DND-41 (cell line): ENCODE measurements around the gene ZNRF1.
"Not testable (repeated sequence)": the region's sequence is repeated elsewhere in the genome, so short reads cannot be mapped to it uniquely, and the experiment has no call there.

Experiments
- ATAC-seq: fragments of 200-7000 bp; cut with Tn5 transposase; 3 replicates; pipeline ENCODE4 v1.9.1; 2021; ENCODE audit warnings: low read depth; ENCODE audit not compliant: insufficient read depth
- DNase-seq: peaks from one replicate; pipeline ENCODE4 v3.0.0-alpha.2; 2020
- H2AFZ ChIP-seq: 2 replicates; pipeline ENCODE4 v1.6.0; 2012; ENCODE audit warnings: low read depth, low read length
- H3K27ac ChIP-seq: 2 replicates; pipeline ENCODE4 v1.5.1; 2012; ENCODE audit warnings: low read length, inconsistent platforms
- H3K27me3 ChIP-seq: fragments of 200-600 bp; sonication (generic); 2 replicates; pipeline ENCODE4 v1.6.0; 2012; ENCODE audit warnings: low read length, mild to moderate bottlenecking, inconsistent platforms; ENCODE audit not compliant: insufficient read depth, poor library complexity
- H3K36me3 ChIP-seq: 2 replicates; pipeline ENCODE4 v1.5.1; 2012; ENCODE audit warnings: low read length, inconsistent platforms; ENCODE audit not compliant: insufficient read depth
- H3K4me1 ChIP-seq: 2 replicates; pipeline ENCODE4 v1.5.1; 2012; ENCODE audit warnings: mild to moderate bottlenecking, low read length; ENCODE audit not compliant: insufficient read depth
- H3K4me2 ChIP-seq: 2 replicates; pipeline ENCODE4 v1.6.0; 2012; ENCODE audit warnings: mild to moderate bottlenecking, moderate library complexity, low read length, inconsistent platforms; ENCODE audit not compliant: insufficient read depth
- H3K4me3 ChIP-seq, 2 experiments: fragments of 200-600 bp in 1 of 2; shearing (Covaris generic) in 1 of 2; 2 replicates each; pipeline ENCODE4 v1.5.1; 2012 to 2016; ENCODE audit warnings: inconsistent platforms in 2 of 2, low read length in 2 of 2, mild to moderate bottlenecking in 2 of 2, low read depth in 1 of 2, moderate library complexity in 1 of 2
- H3K79me2 ChIP-seq: 2 replicates; pipeline ENCODE4 v1.6.0; 2012; ENCODE audit warnings: low read length, inconsistent platforms; ENCODE audit not compliant: insufficient read depth
- H3K9ac ChIP-seq: 2 replicates; pipeline ENCODE4 v1.6.0; 2012; ENCODE audit warnings: low read depth, mild to moderate bottlenecking, inconsistent platforms, low read length, moderate library complexity
- H3K9me3 ChIP-seq: 2 replicates; pipeline ENCODE4 v1.5.1; 2012; ENCODE audit warnings: low read length, moderate library complexity, mild to moderate bottlenecking, inconsistent platforms; ENCODE audit not compliant: insufficient read depth, severe bottlenecking
- H4K20me1 ChIP-seq: 2 replicates; pipeline ENCODE4 v1.6.0; 2012; ENCODE audit warnings: low read length; ENCODE audit not compliant: insufficient read depth
- EZH2 ChIP-seq: IDR thresholded peaks from 3 replicates; pipeline ENCODE4 v1.6.1; 2012; ENCODE audit warnings: borderline replicate concordance, low read depth, mild to moderate bottlenecking, moderate library complexity, low read length, inconsistent platforms; ENCODE audit not compliant: severe bottlenecking
- TF ChIP-seq, protein P1 (sequence below): IDR thresholded peaks from 2 replicates; pipeline ENCODE4 v1.5.1; 2012; ENCODE audit warnings: borderline replicate concordance, low read length, moderate library complexity, mild to moderate bottlenecking; ENCODE audit not compliant: poor library complexity, severe bottlenecking; ENCODE audit errors: extremely low read depth

ZNRF1 gene

DNA sequence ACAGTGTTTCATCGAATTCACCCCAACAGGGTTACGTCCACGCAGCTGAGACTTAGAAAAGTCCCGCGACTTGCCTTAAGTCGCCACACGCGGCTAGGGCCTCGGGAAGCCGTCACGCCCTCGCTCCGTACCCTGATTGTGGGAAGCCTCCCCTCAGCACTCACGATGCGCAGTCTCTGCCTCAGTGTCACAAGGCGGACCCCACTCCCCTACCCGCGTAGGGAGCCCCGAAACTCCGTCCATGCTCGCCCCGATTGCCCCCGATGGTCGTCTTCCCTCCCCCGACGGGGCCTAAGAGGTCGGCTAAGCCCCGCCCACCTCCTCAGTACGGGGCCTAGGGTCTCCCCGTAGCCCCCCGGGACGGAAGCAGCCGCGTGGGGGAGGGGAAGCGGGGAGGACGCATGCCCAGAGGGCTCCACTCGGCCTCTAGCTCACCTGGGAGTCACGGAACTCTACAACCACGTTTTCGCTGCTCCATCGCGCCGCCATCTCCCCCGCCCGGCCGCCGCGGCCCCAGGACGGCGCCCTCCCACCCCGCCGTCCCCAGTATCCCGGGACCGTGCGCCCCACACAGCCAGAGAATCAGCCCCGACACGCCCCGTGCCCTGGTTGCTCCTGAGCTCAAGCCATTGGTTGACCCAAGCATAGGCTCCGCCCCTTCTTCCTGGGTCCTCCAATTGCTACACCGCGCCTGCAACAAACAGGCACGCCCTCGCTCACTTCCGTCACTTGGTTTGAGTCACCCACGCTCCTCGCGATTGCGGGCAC, 14.1 kb upstream of the ZNRF1 start, which contains the start of gene WDR59:
WDR59 (minus strand) TSS at position 595 of the 768 bp plus-strand sequence; CDS start at position 489, 106 bp downstream.
- Histone ChIP-seq H2AFZ (peak within 1 kb of the TSS; percentile 65), H3K27me3 (no peaks in the 10 kb centered on the region), H3K36me3 (no peaks in the 10 kb centered on the region; the same call in 1 of the 2 replicates), H3K9ac (peak within 1 kb of the TSS; percentile 60), H3K4me2 (peak within 1 kb of the TSS; percentile 81), H3K79me2 (peaks cover 43% of the 10 kb centered on the region), H3K9me3 (no peaks in the 10 kb centered on the region), H3K27ac (peak within 1 kb of the TSS; percentile 54), H3K4me1 (peaks cover 30% of the 10 kb centered on the region), H4K20me1 (peaks cover 4% of the 10 kb centered on the region; the same call in 1 of the 2 replicates), H3K4me3 (peak within 1 kb of the TSS; percentile 33 to 70; a peak in 3 of 4 replicates)
- DNase-seq (peak; percentile 100), ATAC-seq (peak; percentile 99)
- TF ChIP-seq EZH2: no peak
- TF ChIP-seq, protein P1, sequence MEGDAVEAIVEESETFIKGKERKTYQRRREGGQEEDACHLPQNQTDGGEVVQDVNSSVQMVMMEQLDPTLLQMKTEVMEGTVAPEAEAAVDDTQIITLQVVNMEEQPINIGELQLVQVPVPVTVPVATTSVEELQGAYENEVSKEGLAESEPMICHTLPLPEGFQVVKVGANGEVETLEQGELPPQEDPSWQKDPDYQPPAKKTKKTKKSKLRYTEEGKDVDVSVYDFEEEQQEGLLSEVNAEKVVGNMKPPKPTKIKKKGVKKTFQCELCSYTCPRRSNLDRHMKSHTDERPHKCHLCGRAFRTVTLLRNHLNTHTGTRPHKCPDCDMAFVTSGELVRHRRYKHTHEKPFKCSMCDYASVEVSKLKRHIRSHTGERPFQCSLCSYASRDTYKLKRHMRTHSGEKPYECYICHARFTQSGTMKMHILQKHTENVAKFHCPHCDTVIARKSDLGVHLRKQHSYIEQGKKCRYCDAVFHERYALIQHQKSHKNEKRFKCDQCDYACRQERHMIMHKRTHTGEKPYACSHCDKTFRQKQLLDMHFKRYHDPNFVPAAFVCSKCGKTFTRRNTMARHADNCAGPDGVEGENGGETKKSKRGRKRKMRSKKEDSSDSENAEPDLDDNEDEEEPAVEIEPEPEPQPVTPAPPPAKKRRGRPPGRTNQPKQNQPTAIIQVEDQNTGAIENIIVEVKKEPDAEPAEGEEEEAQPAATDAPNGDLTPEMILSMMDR: no peak

DNA sequence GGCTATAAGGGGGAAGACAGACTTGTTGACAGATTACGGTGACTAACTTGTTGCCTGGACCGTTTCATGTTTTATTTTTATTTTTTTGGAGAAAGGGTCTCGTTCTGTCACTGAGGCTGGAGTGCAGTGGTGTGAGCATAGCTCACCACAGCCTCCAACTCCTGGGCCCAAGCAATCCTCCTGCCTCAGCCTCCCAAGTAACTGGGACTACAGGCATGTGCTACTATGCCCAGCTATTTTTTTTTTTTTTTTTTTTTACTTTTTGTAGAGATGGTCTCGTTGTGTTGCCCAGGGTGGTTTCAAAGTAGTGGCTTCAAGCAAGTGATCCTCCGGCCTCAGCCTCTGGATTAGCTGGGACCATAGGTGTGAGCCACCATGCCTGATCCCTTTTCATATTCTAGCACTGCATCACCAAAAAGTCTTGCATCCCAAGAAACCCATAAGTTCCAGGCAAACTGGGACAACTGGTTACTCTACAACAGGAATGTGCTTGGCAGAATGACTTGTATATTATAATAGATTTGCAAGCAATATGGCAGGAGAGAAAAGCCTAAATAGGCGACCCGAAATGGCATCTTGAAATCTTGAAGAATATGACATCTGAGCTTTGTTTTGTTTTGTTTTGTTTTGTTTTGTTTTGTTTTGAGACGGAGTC, 11.7 kb upstream of the ZNRF1 start:
- H3K27ac ChIP-seq: no peak overlapping the region

DNA sequence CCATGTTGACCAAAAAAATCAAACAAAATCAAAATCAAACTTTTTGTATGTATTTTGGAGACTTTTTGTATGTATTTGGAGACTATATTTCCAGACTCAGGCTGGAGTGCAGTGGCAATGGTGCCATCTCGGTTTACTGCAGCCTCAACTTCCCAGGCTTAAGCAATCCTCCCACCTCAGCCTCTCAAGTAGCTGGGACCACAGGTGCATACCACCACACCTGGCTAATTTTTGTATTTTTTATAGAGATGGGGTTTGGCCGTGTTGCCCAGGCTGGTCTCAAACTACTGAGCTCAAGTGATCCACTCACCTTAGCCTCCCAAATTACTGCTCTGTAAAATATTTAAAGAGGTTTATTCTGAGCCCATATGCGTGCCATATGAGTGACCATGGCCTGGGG, 9.0 kb upstream of the ZNRF1 start:
- H3K4me2 ChIP-seq, H3K4me1 ChIP-seq, H3K9ac ChIP-seq, H3K27ac ChIP-seq, H3K4me3 ChIP-seq, H3K9me3 ChIP-seq, H4K20me1 ChIP-seq, H3K27me3 ChIP-seq, ATAC-seq, H3K36me3 ChIP-seq, DNase-seq, H2AFZ ChIP-seq, H3K79me2 ChIP-seq: not testable (repeated sequence)

More for the DNA sequence above, 11.7 kb upstream of the ZNRF1 start:
- H3K9me3 ChIP-seq: no peaks in the 10 kb centered on the region
- H3K4me1 ChIP-seq: peaks cover 29% of the 10 kb centered on the region
- H3K36me3 ChIP-seq: no peaks in the 10 kb centered on the region; the same call in 1 of the 2 replicates
- TF ChIP-seq EZH2: no peak
- TF ChIP-seq, protein P1: no peak
- no peaks in the 10 kb centered on the region for H3K27me3 ChIP-seq
- peaks cover 25% of the 10 kb centered on the region for H3K79me2 ChIP-seq
- no peak overlapping the region for H3K4me2 ChIP-seq
- ATAC-seq (no peak), DNase-seq (no peak)
- no peak overlapping the region for H2AFZ ChIP-seq
- H3K9ac ChIP-seq: no peak overlapping the region
- 0 out of 2 replicates have a peak, but pooled peaks cover 4% of the 10 kb centered on the region for H4K20me1 ChIP-seq
- no peak overlapping the region for H3K4me3 ChIP-seq

DNA sequence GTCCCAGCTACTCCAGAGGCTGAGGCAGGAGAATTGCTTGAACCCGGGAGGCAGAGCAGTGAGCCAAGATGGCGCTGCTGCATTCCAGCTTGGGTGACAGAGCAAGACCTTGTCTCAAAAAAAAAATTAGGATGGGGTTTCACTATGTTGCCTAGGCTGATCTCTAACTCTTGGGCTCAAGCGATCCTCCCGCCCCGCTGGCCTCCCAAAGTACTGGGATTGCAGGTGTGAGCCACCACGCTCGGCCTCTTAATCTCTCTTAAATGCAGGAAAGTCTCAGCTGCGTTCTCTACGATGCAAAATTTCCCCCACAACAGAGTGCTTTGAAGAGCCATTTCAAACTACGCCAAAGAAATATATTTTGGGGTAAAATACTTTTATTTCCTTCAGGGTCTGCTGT, 8.0 kb upstream of the ZNRF1 start:
- DNase-seq: no peak
- H3K4me1 ChIP-seq: no peaks in the 10 kb centered on the region
- TF ChIP-seq, protein P1: no peak
- no peak for TF ChIP-seq EZH2
- H3K4me3 ChIP-seq: no peak overlapping the region
- H3K27ac ChIP-seq: no peak overlapping the region
- H3K36me3 ChIP-seq: no peaks in the 10 kb centered on the region
- no peak overlapping the region for H3K4me2 ChIP-seq
- ATAC-seq: no peak
- H3K79me2 ChIP-seq: no peaks in the 10 kb centered on the region
- no peaks in the 10 kb centered on the region for H4K20me1 ChIP-seq
- H3K9ac ChIP-seq: no peak overlapping the region
- no peaks in the 10 kb centered on the region for H3K27me3 ChIP-seq
- no peak overlapping the region for H2AFZ ChIP-seq
- no peaks in the 10 kb centered on the region for H3K9me3 ChIP-seq
